Mucosa of descending colon (tissue), 3 donors: ENCODE results near the gene LSM4. TPM values are rescaled to one million over a fixed set of nuclear protein-coding genes. Genes with fewer than 3 reads are reported as not detected.
A peak's percentile ranks its signal among the peaks of the same experiment; 100 is the strongest.

Experiments used
- ATAC-seq: fragments of 200-7000 bp; cut with Tn5 transposase; one replicate; pipeline ENCODE4 v1.9.1; 2020; ENCODE audit warnings: mild to moderate bottlenecking, moderate library complexity
- DNase-seq, 3 donors: peaks; one replicate each; pipeline ENCODE4 v3.0.0-alpha.2; 2020
- H3K36me3 ChIP-seq: fragments of 200-600 bp; one replicate; pipeline ENCODE4 v1.8.0; 2021; ENCODE audit warnings: low read depth, mild to moderate bottlenecking
- H3K4me1 ChIP-seq: fragments of 200-600 bp; one replicate; pipeline ENCODE4 v1.8.0; 2021; ENCODE audit warnings: low read depth, mild to moderate bottlenecking
- H3K4me3 ChIP-seq: fragments of 200-600 bp; one replicate; pipeline ENCODE4 v1.8.0; 2021; ENCODE audit warnings: mild to moderate bottlenecking
- H3K9me3 ChIP-seq: fragments of 200-600 bp; one replicate; pipeline ENCODE4 v1.8.0; 2021; ENCODE audit warnings: mild to moderate bottlenecking
- intact Hi-C, 2 donors: fragments of 100-400 bp; cut with DNase I in 1 of 2; cut with micrococcal nuclease in 1 of 2; formaldehyde crosslinking; loops; one replicate each; pipeline versions ENCODE4 v1.11.0 to v1.11.1; 2022; cut with DNase I, micrococcal nuclease
- total RNA-seq, 3 donors: library from RNA; stranded (reverse); fragmentation: NEBNext Ultra II Directional in 2 of 3; extraction: Animal tissue kit (Norgen Biotek cat#: 25700) in 2 of 3; gene quantifications; one replicate each; pipeline versions ENCODE4 v1.2.1 to v1.2.4, GENCODE V29; 2021 to 2023
- TF ChIP-seq, protein P1 (sequence below): fragments of 200-600 bp; IDR thresholded peaks from one replicate; pipeline ENCODE4 v1.8.0; 2022; ENCODE audit warnings: antibody characterized with exemption, mild to moderate bottlenecking
- donor health status: DM: no; HTN: no; CAD: no; lungs with moderate emphysema.
- donor health status: DM: no; HTN: no; CAD: no.
- donor health status: DM: no; HTN: yes; CAD: no.

Gene LSM4
- total RNA-seq, 3 donors from 2014 or later: 86.3 to 158 (median 124) TPM

DNA sequence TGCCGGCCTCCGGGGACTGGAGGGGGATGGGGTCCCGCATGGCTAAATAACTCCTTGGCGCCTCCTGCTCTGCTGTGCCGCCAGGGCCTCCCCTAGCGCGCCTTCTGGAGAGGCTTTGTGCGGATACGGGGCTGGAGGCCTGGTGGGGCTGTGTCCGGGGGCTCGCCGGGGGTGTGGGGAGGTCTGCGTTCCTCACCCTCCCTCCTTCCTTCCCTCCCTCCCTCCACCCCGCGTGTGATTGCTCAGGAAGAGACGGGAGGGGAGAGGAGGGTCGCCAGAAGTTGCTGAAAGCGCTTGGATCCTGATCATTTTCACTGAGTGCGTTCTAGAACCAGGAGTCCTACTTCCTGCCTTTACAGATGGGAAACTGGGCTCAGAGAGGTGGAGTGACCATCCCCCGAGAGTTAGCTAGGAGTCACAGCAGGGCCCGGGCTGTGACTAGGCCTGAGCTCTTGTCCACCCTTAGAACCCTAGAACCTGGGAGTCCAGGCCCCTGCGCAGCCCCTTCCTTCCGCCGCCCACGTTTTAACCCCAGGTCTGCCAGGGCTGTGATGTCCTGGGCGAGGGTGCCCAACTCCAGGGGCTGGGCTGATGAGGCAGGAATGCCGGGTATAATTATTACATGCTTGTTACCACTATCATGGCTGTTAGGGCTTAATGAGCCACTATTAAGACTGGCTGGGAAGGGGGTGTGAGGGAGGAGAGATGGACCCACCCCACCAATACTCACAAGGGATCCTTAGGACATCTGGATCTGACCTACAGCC, 40.7 kb downstream of the LSM4 start:
- peak; percentile 4 for ATAC-seq
- peaks cover 44% of the 10 kb centered on the region for H3K4me1 ChIP-seq
- DNase-seq: peak in 2 of 3 donors; percentile 71 to 73
- TF ChIP-seq, protein P1, sequence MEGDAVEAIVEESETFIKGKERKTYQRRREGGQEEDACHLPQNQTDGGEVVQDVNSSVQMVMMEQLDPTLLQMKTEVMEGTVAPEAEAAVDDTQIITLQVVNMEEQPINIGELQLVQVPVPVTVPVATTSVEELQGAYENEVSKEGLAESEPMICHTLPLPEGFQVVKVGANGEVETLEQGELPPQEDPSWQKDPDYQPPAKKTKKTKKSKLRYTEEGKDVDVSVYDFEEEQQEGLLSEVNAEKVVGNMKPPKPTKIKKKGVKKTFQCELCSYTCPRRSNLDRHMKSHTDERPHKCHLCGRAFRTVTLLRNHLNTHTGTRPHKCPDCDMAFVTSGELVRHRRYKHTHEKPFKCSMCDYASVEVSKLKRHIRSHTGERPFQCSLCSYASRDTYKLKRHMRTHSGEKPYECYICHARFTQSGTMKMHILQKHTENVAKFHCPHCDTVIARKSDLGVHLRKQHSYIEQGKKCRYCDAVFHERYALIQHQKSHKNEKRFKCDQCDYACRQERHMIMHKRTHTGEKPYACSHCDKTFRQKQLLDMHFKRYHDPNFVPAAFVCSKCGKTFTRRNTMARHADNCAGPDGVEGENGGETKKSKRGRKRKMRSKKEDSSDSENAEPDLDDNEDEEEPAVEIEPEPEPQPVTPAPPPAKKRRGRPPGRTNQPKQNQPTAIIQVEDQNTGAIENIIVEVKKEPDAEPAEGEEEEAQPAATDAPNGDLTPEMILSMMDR: no peak
- intact Hi-C loops: loop anchor here in 1 of 2 donors (5.0 kb wide), 1 partner anchor 40 kb away; the partner anchor contains the start of gene LSM4
- no peaks in the 10 kb centered on the region for H3K9me3 ChIP-seq
- H3K4me3 ChIP-seq: peak overlapping the region; percentile 19
- no peaks in the 10 kb centered on the region for H3K36me3 ChIP-seq

DNA sequence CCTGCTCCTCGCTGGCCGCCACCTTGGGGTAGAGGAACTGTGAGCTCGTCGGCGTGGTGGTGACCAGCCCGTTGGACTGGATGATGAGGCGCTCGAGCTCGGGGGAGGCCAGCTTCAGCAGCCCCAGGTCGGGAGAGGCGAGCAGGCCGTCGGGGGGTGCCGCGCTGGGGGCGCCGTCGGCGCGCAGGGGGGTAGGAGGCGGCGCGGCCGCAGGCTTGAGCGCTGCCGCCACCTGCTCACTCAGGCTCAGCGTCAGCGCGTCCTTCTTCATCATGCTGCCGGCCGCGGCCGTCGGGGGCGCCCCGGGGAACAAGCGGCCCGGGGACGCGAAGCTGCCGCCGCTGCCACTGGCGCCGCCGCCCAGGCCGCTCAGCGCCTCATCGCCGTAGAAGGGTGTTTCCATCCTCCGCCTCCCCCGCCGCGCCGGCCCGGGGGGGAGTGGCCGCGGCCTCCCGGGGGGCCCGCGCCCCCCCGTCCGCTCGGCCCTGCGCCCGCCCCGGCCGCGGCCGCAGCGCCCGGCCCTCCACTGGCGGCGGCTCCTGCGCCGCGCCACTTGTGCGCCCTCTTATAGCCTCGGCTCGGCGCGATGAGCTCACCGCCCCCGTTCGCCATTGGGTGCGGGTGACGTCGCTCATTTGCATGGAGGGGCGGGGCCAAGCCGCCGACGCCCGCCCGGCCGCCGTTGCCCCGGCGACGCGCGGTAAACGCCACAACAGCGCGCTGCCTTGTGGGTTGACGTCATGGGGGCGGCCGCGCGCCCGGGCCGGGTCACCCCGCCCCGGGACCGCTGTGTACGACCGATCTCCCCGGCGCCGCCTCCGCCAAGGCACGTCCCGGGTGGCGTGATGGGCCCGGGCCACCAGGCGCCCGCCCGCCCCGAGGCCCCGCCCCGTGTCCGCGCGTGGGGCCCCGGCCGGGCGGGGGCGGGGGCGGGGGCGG, 41.5 kb downstream of the LSM4 start, which contains the start of gene JUND:
Gene JUND (minus strand): TSS at position 541 of the 939 bp plus-strand sequence. CDS start 138 bp downstream, at position 403.
- intact Hi-C loops: loop anchor here in 1 of 2 donors (5.0 kb wide), 1 partner anchor 41 kb away; the partner anchor contains the start of gene LSM4
- H3K4me3 ChIP-seq: peak within 1 kb of the TSS; percentile 98
- no peaks in the 10 kb centered on the region for H3K36me3 ChIP-seq
- no peaks in the 10 kb centered on the region for H3K9me3 ChIP-seq
- TF ChIP-seq, protein P1: no peak
- ATAC-seq (peak; percentile 69), DNase-seq (peak; percentile 97 to 99 (median 98))
- peaks cover 52% of the 10 kb centered on the region for H3K4me1 ChIP-seq

DNA sequence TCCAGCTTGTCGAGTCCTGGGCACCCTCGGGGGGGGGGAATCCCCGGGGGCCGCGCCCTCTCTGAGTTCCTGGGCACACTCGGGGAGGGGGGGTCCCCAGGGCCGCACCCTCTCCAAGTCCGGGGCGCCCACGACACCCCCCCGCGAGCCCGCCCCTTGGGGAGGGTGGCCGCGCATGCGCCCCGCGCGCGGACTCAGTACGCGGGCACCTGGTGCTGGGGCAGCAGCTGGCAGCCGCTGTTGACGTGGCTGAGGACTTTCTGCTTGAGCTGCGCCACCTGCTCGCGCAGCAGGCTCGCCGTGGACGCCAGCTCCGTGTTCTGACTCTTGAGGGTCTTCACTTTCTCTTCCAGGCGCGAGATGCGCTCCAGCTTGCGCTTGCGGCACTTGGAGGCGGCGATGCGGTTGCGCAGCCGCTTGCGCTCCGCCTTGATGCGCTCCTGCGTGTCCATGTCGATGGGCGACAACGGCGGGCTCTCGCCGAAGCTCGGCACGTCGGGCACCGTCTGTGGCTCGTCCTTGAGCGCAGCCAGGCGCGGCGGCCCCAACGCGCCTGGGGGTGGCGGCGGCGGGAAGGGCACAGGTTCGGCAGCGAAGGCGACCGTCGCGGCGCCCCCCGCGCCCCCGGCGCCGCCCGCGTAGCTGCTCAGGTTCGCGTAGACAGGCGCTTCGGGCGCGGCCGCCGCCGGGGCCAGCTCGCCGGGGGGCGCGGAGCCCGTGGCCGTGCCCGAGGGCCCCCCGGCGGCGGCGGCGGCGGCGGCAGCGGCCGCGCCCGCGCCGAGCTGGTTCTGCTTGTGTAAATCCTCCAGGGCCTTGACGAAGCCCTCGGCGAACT, 42.4 kb downstream of the LSM4 start:
- Histone ChIP-seq H3K36me3 (no peaks in the 10 kb centered on the region), H3K9me3 (no peaks in the 10 kb centered on the region), H3K4me1 (peaks cover 60% of the 10 kb centered on the region), H3K4me3 (peak overlapping the region; percentile 98)
- ATAC-seq (peak; percentile 38), DNase-seq (peak; percentile 85 to 93 (median 89))
- TF ChIP-seq, protein P1: no peak
- intact Hi-C loops: loop anchor here in 1 of 2 donors (5.0 kb wide), 1 partner anchor 42 kb away; the partner anchor contains the start of gene LSM4

DNA sequence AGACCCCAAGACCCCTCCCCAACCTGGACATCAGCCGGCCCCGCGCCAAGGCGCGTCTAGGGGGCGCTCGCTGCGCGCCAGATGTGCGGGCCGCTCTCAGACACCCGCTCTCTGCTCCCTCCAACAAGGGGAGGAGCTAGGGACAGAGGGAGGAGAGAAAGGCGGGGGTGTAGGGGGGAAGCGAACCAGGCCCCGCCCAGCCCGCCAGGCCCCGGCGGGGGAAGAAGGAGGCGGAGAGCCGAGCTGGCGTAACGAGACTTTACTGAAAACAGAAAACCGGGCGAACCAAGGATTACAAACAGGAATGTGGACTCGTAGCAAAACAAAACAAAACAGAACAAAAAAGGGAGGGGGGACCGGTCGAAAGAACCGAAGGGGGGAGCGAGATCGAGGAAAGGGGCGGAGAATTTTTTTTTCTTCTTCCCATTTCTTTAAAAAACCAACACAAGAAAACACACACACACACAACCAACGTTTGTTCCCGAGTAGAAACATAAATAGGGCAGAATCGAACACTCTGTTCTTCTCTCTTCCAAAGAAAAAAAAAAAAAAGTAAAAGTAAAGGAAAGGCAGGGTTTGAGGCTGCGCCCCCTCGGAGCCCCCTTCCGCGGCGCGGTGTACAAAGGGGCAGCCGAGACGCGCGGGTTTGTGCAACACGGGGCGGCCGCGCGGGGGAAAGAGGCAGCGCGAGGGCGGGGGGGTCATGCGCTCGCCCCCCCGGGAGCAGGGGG, 43.2 kb downstream of the LSM4 start:
- H3K4me3 ChIP-seq: peak overlapping the region; percentile 98
- ATAC-seq: peak; percentile 50
- peak; percentile 94 to 95 (median 95) for DNase-seq
- intact Hi-C loops: loop anchor here (5.0 kb wide), 1 partner anchor 43 kb away; the partner anchor contains the start of gene LSM4 (in 2 of the 2)
- no peaks in the 10 kb centered on the region for H3K36me3 ChIP-seq
- peaks cover 65% of the 10 kb centered on the region for H3K4me1 ChIP-seq
- no peaks in the 10 kb centered on the region for H3K9me3 ChIP-seq
- TF ChIP-seq, protein P1: peak; percentile 75
